Neural cell (in vitro differentiated cells): ENCODE data around the gene YY1. TPM values are rescaled to one million over a fixed set of nuclear protein-coding genes. Genes with fewer than 3 reads are reported as not detected.
A peak's percentile ranks its signal among the peaks of the same experiment; 100 is the strongest.

Experiments used
- H2AFZ ChIP-seq: fragments of 200-600, 300-800 bp; sonication (generic), shearing (Covaris generic); 2 replicates; pipeline ENCODE4 v1.6.0; 2014; ENCODE audit warnings: low read depth, mild to moderate bottlenecking, antibody characterized with exemption, low read length, moderate library complexity
- H3F3A ChIP-seq: fragments of 200-600 bp; shearing (Covaris generic); 2 replicates; pipeline ENCODE4 v1.6.1; 2016; ENCODE audit warnings: mild to moderate bottlenecking, moderate library complexity, mixed read lengths, antibody characterized with exemption, low read length; ENCODE audit not compliant: insufficient read depth, poor library complexity, severe bottlenecking
- H3K27ac ChIP-seq: fragments of 200-600, 300-800 bp; sonication (generic), shearing (Covaris generic); 2 replicates; pipeline ENCODE4 v1.5.1; 2014; ENCODE audit warnings: mild to moderate bottlenecking, low read length, moderate library complexity
- H3K27me3 ChIP-seq: fragments of 300-800, 200-600 bp; sonication (generic), shearing (Covaris generic); 2 replicates; pipeline ENCODE4 v1.6.0; 2014; ENCODE audit warnings: mild to moderate bottlenecking, low read depth, low read length, moderate library complexity; ENCODE audit not compliant: insufficient read depth
- H3K36me3 ChIP-seq: fragments of 300-800, 200-600 bp; sonication (generic), shearing (Covaris generic); 2 replicates; pipeline ENCODE4 v1.5.1; 2014; ENCODE audit warnings: mild to moderate bottlenecking, antibody characterized with exemption, low read length, moderate library complexity; ENCODE audit not compliant: insufficient read depth
- H3K4me2 ChIP-seq: fragments of 300-800, 200-600 bp; sonication (generic), shearing (Covaris generic); 2 replicates; pipeline ENCODE4 v1.6.0; 2014; ENCODE audit warnings: mild to moderate bottlenecking, low read length
- H3K4me3 ChIP-seq: fragments of 300-800, 200-600 bp; sonication (generic), shearing (Covaris generic); 2 replicates; pipeline ENCODE4 v1.5.1; 2014; ENCODE audit warnings: mild to moderate bottlenecking, low read length, moderate library complexity
- H3K79me2 ChIP-seq: fragments of 200-600 bp; shearing (Covaris generic); replicated peaks from 2 replicates; pipeline ENCODE4 v1.6.0; 2014; ENCODE audit warnings: mild to moderate bottlenecking, low read length, moderate library complexity; ENCODE audit not compliant: insufficient read depth
- H3K9ac ChIP-seq: fragments of 300-800, 200-600 bp; sonication (generic), shearing (Covaris generic); 2 replicates; pipeline ENCODE4 v1.6.1; 2016; ENCODE audit warnings: mild to moderate bottlenecking, low read length, mixed read lengths
- H3K9me2 ChIP-seq: fragments of 200-600 bp; shearing (Covaris generic); 2 replicates; pipeline ENCODE4 v1.6.1; 2016; ENCODE audit warnings: mild to moderate bottlenecking, low read length, mixed read lengths; ENCODE audit not compliant: insufficient read depth
- H3K9me3 ChIP-seq: fragments of 200-600, 300-800 bp; sonication (generic), shearing (Covaris generic); 2 replicates; pipeline ENCODE4 v1.6.1; 2016; ENCODE audit warnings: mild to moderate bottlenecking, mixed run types, low read length, moderate library complexity, mixed read lengths
- H4K20me1 ChIP-seq: fragments of 200-600 bp; shearing (Covaris generic); 2 replicates; pipeline ENCODE4 v1.6.1; 2016; ENCODE audit warnings: mild to moderate bottlenecking, mixed run types; ENCODE audit not compliant: insufficient read depth
- CTCF ChIP-seq: fragments of 450-650 bp; IDR thresholded peaks from 2 replicates; pipeline ENCODE4 v1.5.1; 2014; ENCODE audit warnings: antibody characterized with exemption, mild to moderate bottlenecking, moderate library complexity; ENCODE audit not compliant: poor library complexity, severe bottlenecking
- EP300 ChIP-seq: fragments of 450-650 bp; conservative IDR thresholded peaks from 2 replicates; pipeline ENCODE4 v1.6.1; 2014; ENCODE audit warnings: antibody characterized with exemption, mild to moderate bottlenecking, moderate library complexity; ENCODE audit not compliant: poor library complexity, severe bottlenecking
- EZH2 ChIP-seq: fragments of 200-600, 300-800 bp; shearing (Covaris generic), sonication (generic); IDR thresholded peaks from 2 replicates; pipeline ENCODE4 v1.6.1; 2014; ENCODE audit warnings: antibody characterized with exemption, low read length, borderline replicate concordance, mild to moderate bottlenecking; ENCODE audit not compliant: insufficient read depth, poor library complexity, severe bottlenecking
- MXI1 ChIP-seq: fragments of 450-650 bp; conservative IDR thresholded peaks from 2 replicates; pipeline ENCODE4 v1.6.1; 2014; ENCODE audit warnings: antibody characterized with exemption, mild to moderate bottlenecking; ENCODE audit not compliant: poor library complexity, severe bottlenecking
- POLR2AphosphoS5 ChIP-seq: IDR thresholded peaks from 2 replicates; pipeline ENCODE4 v1.6.1; 2012
- RAD21 ChIP-seq: fragments of 450-650 bp; conservative IDR thresholded peaks from 2 replicates; pipeline ENCODE4 v1.6.1; 2014; ENCODE audit warnings: antibody characterized with exemption, mild to moderate bottlenecking, moderate library complexity
- REST ChIP-seq: IDR thresholded peaks from 2 replicates; pipeline ENCODE4 v1.6.1; 2012; ENCODE audit warnings: borderline replicate concordance
- SMC3 ChIP-seq: fragments of 450-650 bp; conservative IDR thresholded peaks from 2 replicates; pipeline ENCODE4 v1.6.1; 2014; ENCODE audit warnings: antibody characterized with exemption, mild to moderate bottlenecking, moderate library complexity; ENCODE audit not compliant: poor library complexity
- TAF1 ChIP-seq: IDR thresholded peaks from 2 replicates; pipeline ENCODE4 v1.6.1; 2012; ENCODE audit warnings: low read depth
- polyA plus RNA-seq: library from polyadenylated mRNA; depleted of rRNA; stranded (reverse); fragments of >200 nt; gene quantifications from 2 replicates; pipeline ENCODE4 v1.2.3, GENCODE V29; 2014

The YY1 gene
- polyA plus RNA-seq, 1 donor from 2014 or later, result 50.4 TPM

GRCh38 chr14:100306101-100306997, 67.4 kb downstream of the YY1 start, which contains the start of gene SLC25A29:
TSS of gene SLC25A29 (minus strand) at chr14:100306444. CDS start at chr14:100306232, 212 bp downstream.
- Histone ChIP-seq H2AFZ (peak within 1 kb of the TSS; percentile 76), H3F3A (no peaks in the 10 kb centered on the region), H3K4me2 (peak within 1 kb of the TSS; percentile 92), H3K9ac (peak within 1 kb of the TSS; percentile 96), H3K9me3 (no peaks in the 10 kb centered on the region), H3K9me2 (no peaks in the 10 kb centered on the region), H4K20me1 (peaks cover 10% of the 10 kb centered on the region), H3K4me3 (peak within 1 kb of the TSS; percentile 85), H3K27me3 (no peaks in the 10 kb centered on the region), H3K27ac (peak within 1 kb of the TSS; percentile 88), H3K36me3 (no peaks in the 10 kb centered on the region), H3K79me2 (peaks cover 64% of the 10 kb centered on the region)
- TF ChIP-seq RAD21, result no peak
- TF ChIP-seq CTCF, result no peak
- peak; percentile 33 for TF ChIP-seq EP300
- peak; percentile 76 for TF ChIP-seq REST
- peak; percentile 71 for TF ChIP-seq TAF1
- TF ChIP-seq SMC3, result no peak
- no peak for TF ChIP-seq EZH2
- peak; percentile 69 for TF ChIP-seq MXI1
- TF ChIP-seq POLR2AphosphoS5, result peak; percentile 94

GRCh38 chr14:100306998-100307765, 68.2 kb downstream of the YY1 start:
- H3K9me3 ChIP-seq, result no peaks in the 10 kb centered on the region
- H3K9ac ChIP-seq, result peak overlapping the region; percentile 96
- TF ChIP-seq RAD21 (no peak), TAF1 (no peak), CTCF (no peak), MXI1 (no peak), EZH2 (no peak), POLR2AphosphoS5 (peak; percentile 19), REST (peak; percentile 31)
- H3K27ac ChIP-seq, result peak overlapping the region; percentile 88
- peaks cover 10% of the 10 kb centered on the region for H4K20me1 ChIP-seq
- peaks cover 59% of the 10 kb centered on the region for H3K79me2 ChIP-seq
- peak overlapping the region; percentile 76 for H2AFZ ChIP-seq
- H3K9me2 ChIP-seq, result no peaks in the 10 kb centered on the region
- no peaks in the 10 kb centered on the region for H3K27me3 ChIP-seq
- peak overlapping the region; percentile 92 for H3K4me2 ChIP-seq
- H3K4me3 ChIP-seq, result peak overlapping the region; percentile 85
- no peaks in the 10 kb centered on the region for H3F3A ChIP-seq
- H3K36me3 ChIP-seq, result no peaks in the 10 kb centered on the region
